ENCODE data around the gene CHD9NB. TPM values are rescaled to one million over a fixed set of nuclear protein-coding genes. Genes with fewer than 3 reads are reported as not detected.
A peak's percentile ranks its signal among the peaks of the same experiment; 100 is the strongest.

The CHD9NB gene
- total and polyA plus RNA-seq, 9 of the 15 experiments (the other 6 are each of a cell fraction or from before 2014, with no cell fraction given): 0.06 to 0.10 (median 0.07) TPM; not detected in 6

DNA sequence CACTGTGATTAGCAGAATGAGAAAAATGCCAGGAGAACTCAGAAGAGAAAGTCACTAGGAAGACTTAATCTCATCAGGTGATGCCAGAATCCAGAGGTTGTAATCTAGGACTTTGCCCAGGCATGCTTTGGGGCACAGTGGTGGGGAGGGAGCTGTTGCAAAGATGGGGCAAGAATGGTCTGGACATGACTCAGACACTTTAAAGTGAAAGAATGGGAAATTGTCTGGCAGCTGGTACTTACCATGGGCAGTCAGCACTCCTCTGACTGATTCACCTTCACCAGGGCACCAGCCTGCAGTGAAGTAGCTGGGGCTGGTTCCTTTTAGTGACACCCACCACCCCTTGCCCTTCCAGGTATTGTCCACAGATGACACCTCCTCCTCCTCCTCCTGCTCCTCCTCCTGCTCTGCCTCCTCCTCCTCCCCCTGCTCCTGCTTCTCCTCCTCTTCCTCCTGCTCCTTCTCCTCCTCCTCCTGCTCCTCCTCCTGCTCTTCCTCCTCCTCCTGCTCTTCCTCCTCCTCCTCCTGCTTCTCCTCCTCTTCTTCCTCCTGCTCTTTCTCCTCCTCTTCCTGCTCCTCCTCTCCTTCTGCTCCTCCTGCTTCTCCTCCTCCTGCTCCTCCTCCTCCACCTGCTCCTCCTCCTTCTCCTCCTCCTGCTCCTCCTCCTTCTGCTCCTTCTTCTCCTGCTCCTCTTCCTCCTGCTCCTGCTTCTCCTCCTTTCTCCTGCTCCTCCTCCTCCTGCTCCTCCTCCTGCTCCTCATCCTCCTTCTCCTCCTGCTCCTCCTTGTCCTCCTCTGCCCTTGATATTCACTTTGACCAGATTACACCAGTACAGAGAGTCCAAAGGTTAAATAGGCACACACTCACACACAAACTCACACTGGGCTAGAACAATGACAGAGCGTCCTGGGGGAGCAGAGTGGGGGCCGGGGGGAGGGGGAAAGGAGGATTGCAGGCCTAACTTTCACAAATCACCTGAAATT, at the start of gene CHD9NB (continued):
- TF ChIP-seq, protein P1, sequence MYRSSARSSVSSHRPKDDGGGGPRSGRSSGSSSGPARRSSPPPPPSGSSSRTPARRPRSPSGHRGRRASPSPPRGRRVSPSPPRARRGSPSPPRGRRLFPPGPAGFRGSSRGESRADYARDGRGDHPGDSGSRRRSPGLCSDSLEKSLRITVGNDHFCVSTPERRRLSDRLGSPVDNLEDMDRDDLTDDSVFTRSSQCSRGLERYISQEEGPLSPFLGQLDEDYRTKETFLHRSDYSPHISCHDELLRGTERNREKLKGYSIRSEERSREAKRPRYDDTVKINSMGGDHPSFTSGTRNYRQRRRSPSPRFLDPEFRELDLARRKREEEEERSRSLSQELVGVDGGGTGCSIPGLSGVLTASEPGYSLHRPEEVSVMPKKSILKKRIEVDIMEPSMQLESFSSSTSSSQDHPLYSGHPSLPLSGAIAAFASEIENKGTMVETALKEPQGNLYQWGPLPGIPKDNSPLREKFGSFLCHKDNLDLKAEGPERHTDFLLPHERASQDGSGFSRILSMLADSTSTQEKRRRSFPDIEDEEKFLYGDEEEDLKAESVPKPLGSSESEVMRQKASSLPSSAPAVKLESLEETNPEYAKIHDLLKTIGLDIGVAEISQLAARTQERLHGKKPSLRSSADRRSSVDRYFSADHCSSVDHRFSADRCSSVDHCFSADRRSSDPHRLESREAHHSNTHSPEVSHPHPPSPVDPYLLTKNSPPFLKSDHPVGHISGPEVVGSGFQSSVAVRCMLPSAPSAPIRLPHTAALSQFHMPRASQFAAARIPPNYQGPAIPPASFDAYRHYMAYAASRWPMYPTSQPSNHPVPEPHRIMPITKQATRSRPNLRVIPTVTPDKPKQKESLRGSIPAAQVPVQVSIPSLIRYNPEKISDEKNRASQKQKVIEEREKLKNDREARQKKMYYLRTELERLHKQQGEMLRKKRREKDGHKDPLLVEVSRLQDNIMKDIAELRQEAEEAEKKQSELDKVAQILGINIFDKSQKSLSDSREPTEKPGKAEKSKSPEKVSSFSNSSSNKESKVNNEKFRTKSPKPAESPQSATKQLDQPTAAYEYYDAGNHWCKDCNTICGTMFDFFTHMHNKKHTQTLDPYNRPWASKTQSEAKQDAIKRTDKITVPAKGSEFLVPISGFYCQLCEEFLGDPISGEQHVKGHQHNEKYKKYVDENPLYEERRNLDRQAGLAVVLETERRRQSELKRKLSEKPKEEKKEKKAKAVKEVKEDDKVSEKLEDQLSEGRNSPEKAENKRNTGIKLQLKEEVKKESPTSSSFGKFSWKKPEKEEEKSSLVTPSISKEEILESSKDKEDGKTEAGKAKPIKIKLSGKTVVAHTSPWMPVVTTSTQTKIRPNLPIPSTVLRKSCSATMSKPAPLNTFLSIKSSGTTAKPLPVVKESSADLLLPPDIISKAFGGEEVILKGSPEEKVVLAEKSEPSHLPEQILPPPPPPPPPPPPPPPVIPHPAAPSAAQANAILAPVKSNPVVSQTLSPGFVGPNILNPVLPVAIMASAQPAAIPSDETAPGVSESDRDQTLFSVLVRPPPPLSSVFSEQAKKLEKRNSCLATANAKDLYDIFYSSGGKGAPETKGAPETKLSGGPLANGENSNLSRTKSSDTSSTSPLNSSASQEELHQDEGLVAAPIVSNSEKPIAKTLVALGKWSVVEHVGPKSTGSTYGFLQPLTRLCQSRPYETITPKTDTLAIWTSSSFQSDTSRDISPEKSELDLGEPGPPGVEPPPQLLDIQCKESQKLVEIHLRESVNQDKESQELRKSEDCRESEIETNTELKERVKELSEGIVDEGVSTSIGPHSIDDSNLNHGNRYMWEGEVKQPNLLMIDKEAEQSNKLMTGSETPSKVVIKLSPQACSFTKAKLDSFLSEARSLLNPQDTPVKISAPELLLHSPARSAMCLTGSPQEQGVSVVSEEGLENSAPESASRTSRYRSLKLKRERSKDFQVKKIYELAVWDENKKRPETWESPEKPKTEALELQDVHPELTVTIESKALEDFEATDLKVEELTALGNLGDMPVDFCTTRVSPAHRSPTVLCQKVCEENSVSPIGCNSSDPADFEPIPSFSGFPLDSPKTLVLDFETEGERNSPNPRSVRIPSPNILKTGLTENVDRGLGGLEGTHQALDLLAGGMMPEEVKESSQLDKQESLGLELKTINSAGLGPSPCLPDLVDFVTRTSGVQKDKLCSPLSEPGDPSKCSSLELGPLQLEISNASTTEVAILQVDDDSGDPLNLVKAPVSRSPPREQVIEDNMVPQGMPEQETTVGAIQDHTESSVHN (IDR thresholded peaks at IDR 0.05; ENCODE audit: borderline replicate concordance in 1 of 2, low read depth in 1 of 2): no peak
- TF ChIP-seq NR1H2 (CRISPR knock-in tag; IDR thresholded peaks at IDR 0.05) (no peak), SP1 (CRISPR knock-in tag; IDR thresholded peaks at IDR 0.05) (no peak), SNRNP70 (optimal IDR thresholded peaks at IDR 0.05; ENCODE audit: low read depth, low read length) (no peak), ZNF785 (CRISPR knock-in tag; IDR thresholded peaks at IDR 0.05) (no peak), SIX5 (IDR thresholded peaks at IDR 0.05; ENCODE audit: borderline replicate concordance in 1 of 2, insufficient read depth in 1 of 2, low read depth in 1 of 2, low read length in 2 of 2) (no peak), CBFA2T2 (conservative IDR thresholded peaks at IDR 0.05) (no peak), RBFOX2 (IDR thresholded peaks at IDR 0.05; ENCODE audit: low read depth, low read length) (no peak), PHTF2 (CRISPR knock-in tag; IDR thresholded peaks at IDR 0.05) (no peak), CEBPB (tag; IDR thresholded peaks at IDR 0.05) (no peak), ZNF444 (CRISPR knock-in tag; IDR thresholded peaks at IDR 0.05) (no peak), LARP7 (IDR thresholded peaks at IDR 0.05) (peak; percentile 92)
- TF ChIP-seq, protein P2, sequence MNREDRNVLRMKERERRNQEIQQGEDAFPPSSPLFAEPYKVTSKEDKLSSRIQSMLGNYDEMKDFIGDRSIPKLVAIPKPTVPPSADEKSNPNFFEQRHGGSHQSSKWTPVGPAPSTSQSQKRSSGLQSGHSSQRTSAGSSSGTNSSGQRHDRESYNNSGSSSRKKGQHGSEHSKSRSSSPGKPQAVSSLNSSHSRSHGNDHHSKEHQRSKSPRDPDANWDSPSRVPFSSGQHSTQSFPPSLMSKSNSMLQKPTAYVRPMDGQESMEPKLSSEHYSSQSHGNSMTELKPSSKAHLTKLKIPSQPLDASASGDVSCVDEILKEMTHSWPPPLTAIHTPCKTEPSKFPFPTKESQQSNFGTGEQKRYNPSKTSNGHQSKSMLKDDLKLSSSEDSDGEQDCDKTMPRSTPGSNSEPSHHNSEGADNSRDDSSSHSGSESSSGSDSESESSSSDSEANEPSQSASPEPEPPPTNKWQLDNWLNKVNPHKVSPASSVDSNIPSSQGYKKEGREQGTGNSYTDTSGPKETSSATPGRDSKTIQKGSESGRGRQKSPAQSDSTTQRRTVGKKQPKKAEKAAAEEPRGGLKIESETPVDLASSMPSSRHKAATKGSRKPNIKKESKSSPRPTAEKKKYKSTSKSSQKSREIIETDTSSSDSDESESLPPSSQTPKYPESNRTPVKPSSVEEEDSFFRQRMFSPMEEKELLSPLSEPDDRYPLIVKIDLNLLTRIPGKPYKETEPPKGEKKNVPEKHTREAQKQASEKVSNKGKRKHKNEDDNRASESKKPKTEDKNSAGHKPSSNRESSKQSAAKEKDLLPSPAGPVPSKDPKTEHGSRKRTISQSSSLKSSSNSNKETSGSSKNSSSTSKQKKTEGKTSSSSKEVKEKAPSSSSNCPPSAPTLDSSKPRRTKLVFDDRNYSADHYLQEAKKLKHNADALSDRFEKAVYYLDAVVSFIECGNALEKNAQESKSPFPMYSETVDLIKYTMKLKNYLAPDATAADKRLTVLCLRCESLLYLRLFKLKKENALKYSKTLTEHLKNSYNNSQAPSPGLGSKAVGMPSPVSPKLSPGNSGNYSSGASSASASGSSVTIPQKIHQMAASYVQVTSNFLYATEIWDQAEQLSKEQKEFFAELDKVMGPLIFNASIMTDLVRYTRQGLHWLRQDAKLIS (CRISPR knock-in tag; IDR thresholded peaks at IDR 0.05): no peak

Measured in K562 (cell line).